AG04450 (cell line): ENCODE measurements around the gene LIMK2. TPM values are rescaled to one million over a fixed set of nuclear protein-coding genes. Genes with fewer than 3 reads are reported as not detected.
A peak's percentile ranks its signal among the peaks of the same experiment; 100 is the strongest.

Source experiments
- CTCF ChIA-PET: fragments of 300-600, 350-600 bp; formaldehyde crosslinking; extraction: SDS; loops from one replicate; lab custom pipeline; 2022; ENCODE audit warnings: antibody characterized with exemption, inconsistent platforms; lab: Charles Lee
- POLR2A ChIA-PET: fragments of 350-600 bp; formaldehyde crosslinking; extraction: SDS; loops from one replicate; lab custom pipeline; 2021; ENCODE audit warnings: antibody characterized with exemption, inconsistent platforms; lab: Yijun Ruan, JAX
- DNase-seq: peaks from one replicate; pipeline ENCODE4 v3.0.0-alpha.2; 2011; ENCODE audit warnings: low read depth, low spot score
- H3K27ac ChIP-seq: one replicate; pipeline ENCODE4 v1.5.1; 2012; ENCODE audit warnings: low read depth, low read length, control low read depth
- H3K27me3 ChIP-seq: one replicate; pipeline ENCODE4 v1.6.0; 2012; ENCODE audit warnings: low read length; ENCODE audit not compliant: control insufficient read depth, insufficient read depth
- H3K4me3 ChIP-seq: 2 replicates; pipeline ENCODE4 v1.5.1; 2011; ENCODE audit warnings: mild to moderate bottlenecking, low read depth, low read length, control low read depth
- H3K9me3 ChIP-seq: 2 replicates; pipeline ENCODE4 v1.5.1; 2012; ENCODE audit warnings: low read length; ENCODE audit not compliant: control insufficient read depth, insufficient read depth
- CTCF ChIP-seq: IDR thresholded peaks from 2 replicates; pipeline ENCODE4 v1.5.1; 2011; ENCODE audit warnings: low read depth, low read length, control low read depth, inconsistent platforms
- polyA plus RNA-seq: library from polyadenylated mRNA; depleted of rRNA; stranded (reverse); fragments of >200 nt; gene quantifications from 2 replicates; pipeline ENCODE4 v1.2.3, GENCODE V29; 2011

The LIMK2 gene
- polyA plus RNA-seq, 1 experiment = 5.0 TPM

- ChIA-PET POLR2A (no interaction called here), CTCF (interaction anchor here (1.1 to 7.9 kb wide), 6 partner anchors 13 to 281 kb away, joined by 3 to 72 read pairs (median 12); partner anchors contain the start of genes LIMK2 and SELENOM)
- no peak overlapping the region for H3K4me3 ChIP-seq
- DNase-seq = no peak
- H3K27me3 ChIP-seq = no peaks in the 10 kb centered on the region
- no peaks in the 10 kb centered on the region for H3K9me3 ChIP-seq
- TF ChIP-seq CTCF = no peak
- H3K27ac ChIP-seq = no peak overlapping the region
These were observed 17.4 kb downstream of the LIMK2 start for GRCh38 chr22:31229402-31230079.

DNA sequence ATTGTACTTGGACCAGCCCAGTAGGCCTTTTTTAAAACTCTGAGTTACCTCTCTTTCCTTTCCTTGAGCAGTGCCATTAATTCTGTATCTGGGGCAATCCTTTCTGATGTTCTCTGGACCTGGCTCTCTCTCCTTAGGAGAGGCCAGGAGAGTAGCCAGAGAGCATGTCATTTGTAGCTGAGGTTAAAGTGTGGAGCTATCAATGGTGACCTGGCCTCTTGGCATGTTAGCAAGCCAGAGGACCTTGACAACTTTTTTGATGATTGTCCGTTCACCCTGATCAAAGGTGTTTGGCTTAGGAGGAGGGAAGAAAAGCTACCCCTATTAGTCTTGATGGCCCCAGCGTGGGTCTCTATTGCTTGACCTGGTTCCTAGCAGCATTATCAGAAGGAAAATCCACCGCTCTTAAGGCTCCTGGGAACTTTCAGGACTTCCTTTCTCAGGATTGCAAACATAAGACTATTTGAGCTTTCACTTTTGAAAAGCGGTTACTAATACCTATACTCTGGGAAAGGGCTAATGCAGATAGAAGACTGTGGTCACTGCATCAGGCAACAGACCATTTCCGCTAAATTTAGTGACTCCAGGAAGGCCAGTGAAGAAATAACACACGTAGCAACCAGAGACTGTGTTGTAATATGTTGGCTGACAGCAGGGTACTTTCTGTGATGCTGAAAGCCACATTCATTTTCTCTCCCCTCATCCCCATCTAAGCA, 18.2 kb downstream of the LIMK2 start:
- no peaks in the 10 kb centered on the region for H3K9me3 ChIP-seq
- TF ChIP-seq CTCF = no peak
- no peaks in the 10 kb centered on the region for H3K27me3 ChIP-seq
- CTCF ChIA-PET = interaction anchor here (0.6 to 7.9 kb wide), 13 partner anchors 12 to 284 kb away, joined by 3 to 72 read pairs (median 5); partner anchors contain the start of genes LIMK2 and SELENOM
- POLR2A ChIA-PET = no interaction called here
- no peak for DNase-seq
- no peak overlapping the region for H3K4me3 ChIP-seq
- H3K27ac ChIP-seq = no peak overlapping the region

GRCh38 chr22:31230871-31231621, 18.9 kb downstream of the LIMK2 start:
- no peak overlapping the region for H3K27ac ChIP-seq
- POLR2A ChIA-PET = no interaction called here

DNA sequence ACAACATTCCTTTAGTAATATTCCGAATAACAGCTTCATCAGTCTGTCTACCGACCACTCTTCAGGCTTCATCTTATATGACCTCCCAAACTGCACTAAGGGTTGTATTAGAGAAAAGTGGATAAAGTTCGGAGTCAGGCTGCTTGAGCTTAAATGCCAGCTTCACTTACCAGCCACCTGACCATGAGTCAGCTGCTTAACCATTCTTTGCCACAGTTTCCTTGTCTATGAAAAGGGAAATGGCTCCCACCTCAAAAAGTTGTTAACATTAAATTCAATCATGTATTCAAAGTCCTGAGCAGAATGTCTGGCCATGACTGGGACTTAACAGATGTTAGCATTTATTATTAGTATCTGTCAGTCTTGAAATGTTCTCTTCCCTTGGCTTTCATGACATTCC, 20.9 kb downstream of the LIMK2 start:
- POLR2A ChIA-PET = interaction anchor here (0.9 kb wide), 1 partner anchor 21 kb away, joined by 3 read pairs; the partner anchor contains the start of gene LIMK2
- TF ChIP-seq CTCF = no peak
- no peaks in the 10 kb centered on the region for H3K27me3 ChIP-seq
- H3K4me3 ChIP-seq = no peak overlapping the region
- CTCF ChIA-PET = interaction anchor here (1.1 to 7.9 kb wide), 6 partner anchors 9 to 125 kb away, joined by 3 to 72 read pairs (median 14); partner anchors contain the start of genes LIMK2, RNF185 and SELENOM
- no peak overlapping the region for H3K27ac ChIP-seq
- no peak for DNase-seq
- H3K9me3 ChIP-seq = no peaks in the 10 kb centered on the region

More at GRCh38 chr22:31230871-31231621, 18.9 kb downstream of the LIMK2 start:
- peak; percentile 53 for DNase-seq
- peak; percentile 87 for TF ChIP-seq CTCF
- CTCF ChIA-PET = interaction anchor here (0.6 to 7.9 kb wide), 22 partner anchors 8 to 1343 kb away, joined by 3 to 72 read pairs (median 4); partner anchors contain the start of genes LIMK2, PLA2G3 and SELENOM
- H3K27me3 ChIP-seq = no peaks in the 10 kb centered on the region
- H3K4me3 ChIP-seq = no peak overlapping the region
- H3K9me3 ChIP-seq = no peaks in the 10 kb centered on the region
